KOPT-K1 (cell line): ENCODE measurements around the gene SAMSN1.
"Not testable (repeated sequence)": the region's sequence is repeated elsewhere in the genome, so short reads cannot be mapped to it uniquely, and the experiment has no call there.

Experiments used
- H3K27ac ChIP-seq: fragments of 200-600 bp; sonication (generic); 2 replicates; pipeline ENCODE4 v1.5.1; 2016; ENCODE audit warnings: antibody characterized with exemption, mild to moderate bottlenecking, low read depth, low read length; ENCODE audit not compliant: poor library complexity, severe bottlenecking
- H3K36me3 ChIP-seq: fragments of 200-600 bp; sonication (generic); 2 replicates; pipeline ENCODE4 v1.5.1; 2017; ENCODE audit warnings: antibody characterized with exemption, mild to moderate bottlenecking, low read length, moderate library complexity; ENCODE audit not compliant: insufficient read depth
- H3K9me3 ChIP-seq: fragments of 200-600 bp; sonication (generic); 2 replicates; pipeline ENCODE4 v1.5.1; 2017; ENCODE audit warnings: antibody characterized with exemption, low read length, mild to moderate bottlenecking; ENCODE audit not compliant: insufficient read depth, poor library complexity, severe bottlenecking

The SAMSN1 gene

GRCh38 chr21:14526836-14527695 is 19.0 kb downstream of the SAMSN1 start:
- Histone ChIP-seq H3K27ac (no peak overlapping the region), H3K36me3 (no peaks in the 10 kb centered on the region), H3K9me3 (no peaks in the 10 kb centered on the region)

- no peaks in the 10 kb centered on the region for H3K9me3 ChIP-seq
- no peak overlapping the region for H3K27ac ChIP-seq
- H3K36me3 ChIP-seq, result no peaks in the 10 kb centered on the region
Observed at GRCh38 chr21:14526199-14526598, 19.9 kb downstream of the SAMSN1 start.

- no peaks in the 10 kb centered on the region for H3K9me3 ChIP-seq
- no peak overlapping the region for H3K27ac ChIP-seq
- no peaks in the 10 kb centered on the region for H3K36me3 ChIP-seq
Observed at GRCh38 chr21:14523234-14523633, 22.9 kb downstream of the SAMSN1 start.

GRCh38 chr21:14522736-14523135 is 23.4 kb downstream of the SAMSN1 start:
- no peak overlapping the region for H3K27ac ChIP-seq
- H3K36me3 ChIP-seq, result no peaks in the 10 kb centered on the region
- no peaks in the 10 kb centered on the region for H3K9me3 ChIP-seq

- peaks cover 10% of the 10 kb centered on the region for H3K9me3 ChIP-seq
- no peak overlapping the region for H3K27ac ChIP-seq
- peaks cover 12% of the 10 kb centered on the region for H3K36me3 ChIP-seq
Observed at GRCh38 chr21:14520535-14520934, 25.6 kb downstream of the SAMSN1 start.

GRCh38 chr21:14519000-14519399 is 27.1 kb downstream of the SAMSN1 start:
- H3K27ac ChIP-seq, result no peak overlapping the region
- peaks cover 16% of the 10 kb centered on the region for H3K36me3 ChIP-seq
- peaks cover 10% of the 10 kb centered on the region for H3K9me3 ChIP-seq

- H3K9me3 ChIP-seq, result peaks cover 10% of the 10 kb centered on the region
- H3K36me3 ChIP-seq, result peaks cover 52% of the 10 kb centered on the region
- no peak overlapping the region for H3K27ac ChIP-seq
Observed at GRCh38 chr21:14513804-14514203, 32.3 kb downstream of the SAMSN1 start.

- H3K27ac ChIP-seq, result not testable (repeated sequence)
- peaks cover 86% of the 10 kb centered on the region for H3K36me3 ChIP-seq
- H3K9me3 ChIP-seq, result peaks cover 18% of the 10 kb centered on the region
Observed at GRCh38 chr21:14506859-14507457, 39.2 kb downstream of the SAMSN1 start.

- H3K27ac ChIP-seq, result no peak overlapping the region
- peaks cover 76% of the 10 kb centered on the region for H3K36me3 ChIP-seq
- H3K9me3 ChIP-seq, result peaks cover 8% of the 10 kb centered on the region
Observed at GRCh38 chr21:14500873-14501272, 45.2 kb downstream of the SAMSN1 start.

- Histone ChIP-seq H3K9me3 (no peaks in the 10 kb centered on the region), H3K36me3 (peaks cover 64% of the 10 kb centered on the region), H3K27ac (no peak overlapping the region)
Observed at GRCh38 chr21:14499316-14499715, 46.8 kb downstream of the SAMSN1 start.

- Histone ChIP-seq H3K36me3 (peaks cover 50% of the 10 kb centered on the region), H3K9me3 (no peaks in the 10 kb centered on the region), H3K27ac (no peak overlapping the region)
Observed at GRCh38 chr21:14497825-14498224, 48.3 kb downstream of the SAMSN1 start.

GRCh38 chr21:14495075-14495474 is 51.0 kb downstream of the SAMSN1 start:
- Histone ChIP-seq H3K9me3 (no peaks in the 10 kb centered on the region), H3K27ac (no peak overlapping the region), H3K36me3 (peaks cover 27% of the 10 kb centered on the region)

- not testable (repeated sequence) for H3K27ac ChIP-seq, H3K9me3 ChIP-seq
- H3K36me3 ChIP-seq, result peaks cover 21% of the 10 kb centered on the region
Observed at GRCh38 chr21:14494181-14494580, 51.9 kb downstream of the SAMSN1 start.

- Histone ChIP-seq H3K36me3 (peaks cover 24% of the 10 kb centered on the region), H3K27ac (no peak overlapping the region), H3K9me3 (no peaks in the 10 kb centered on the region)
Observed at GRCh38 chr21:14493731-14494130, 52.4 kb downstream of the SAMSN1 start.

- Histone ChIP-seq H3K36me3 (peaks cover 21% of the 10 kb centered on the region), H3K27ac (no peak overlapping the region), H3K9me3 (no peaks in the 10 kb centered on the region)
Observed at GRCh38 chr21:14492931-14493330, 53.2 kb downstream of the SAMSN1 start.

GRCh38 chr21:14491269-14491681 is 54.8 kb downstream of the SAMSN1 start:
- Histone ChIP-seq H3K27ac (no peak overlapping the region), H3K36me3 (peaks cover 6% of the 10 kb centered on the region; the same call in 1 of the 2 replicates), H3K9me3 (no peaks in the 10 kb centered on the region)
